Gastrocnemius medialis (tissue), 4 donors: Measurements from ENCODE around the gene SEMA6D.

ENCODE experiments used
- CTCF ChIP-seq, 5 experiments: fragments of 450-650 bp in 3 of 5; fragments of 200-600 bp in 2 of 5; sonication (generic) in 2 of 5; IDR thresholded peaks in 4 of 5; conservative IDR thresholded peaks in 1 of 5; 1 replicate in 4 of 5; 2 replicates in 1 of 5; pipeline ENCODE4 v1.5.1; 2016 to 2019; ENCODE audit warnings: antibody characterized with exemption in 5 of 5, mild to moderate bottlenecking in 3 of 5, moderate library complexity in 3 of 5
- POLR2A ChIP-seq, 2 donors: fragments of 450-650 bp; IDR thresholded peaks; one replicate each; pipeline ENCODE4 v1.6.1; 2017; ENCODE audit warnings: antibody characterized with exemption in 2 of 2, mild to moderate bottlenecking in 2 of 2, moderate library complexity in 2 of 2

- no peak for TF ChIP-seq CTCF (IDR thresholded peaks at IDR 0.05 in 4 of 5, conservative IDR thresholded peaks at IDR 0.05 in 1 of 5)
- TF ChIP-seq POLR2A (IDR thresholded peaks at IDR 0.05), result no peak
These were observed 84.9 kb downstream of the SEMA6D start for GRCh38 chr15:47802216-47802615.
